Measurements from ENCODE around the gene ITPKA. TPM values are rescaled to one million over a fixed set of nuclear protein-coding genes. Genes with fewer than 3 reads are reported as not detected.

ITPKA gene
- total RNA-seq, 6 donors from 2014 or later, result 0.30 to 5.2 (median 0.95) TPM; not detected in 2

DNA sequence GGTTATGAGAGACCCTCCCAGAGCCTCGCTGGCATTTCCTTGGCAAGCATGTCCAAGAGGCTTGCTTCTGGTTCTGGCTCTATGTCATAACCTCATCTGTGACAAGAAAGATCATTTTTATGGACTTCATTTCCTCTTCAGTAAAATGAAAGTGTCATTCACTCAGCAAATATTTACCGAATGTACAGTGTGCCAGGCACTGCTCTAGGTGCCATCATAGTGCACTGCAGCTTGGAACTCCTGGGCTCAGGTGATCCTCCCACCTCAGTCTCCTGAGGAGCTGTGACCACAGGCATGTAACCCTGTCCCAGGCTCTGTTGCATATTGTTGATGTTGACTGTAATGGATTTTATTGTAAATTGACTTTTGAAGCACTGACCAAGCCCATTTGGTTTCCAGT lies 18.7 kb upstream of the ITPKA start:
- Histone ChIP-seq H3K9me3 (no peaks in the 10 kb centered on the region), H3K36me3 (peaks cover 30 to 98% (median 94%) of the 10 kb centered on the region in 4 donors), H3K27me3 (no peaks in the 10 kb centered on the region), H3K4me1 (no peaks in the 10 kb centered on the region), H3K4me3 (no peak overlapping the region), H3K27ac (no peak overlapping the region)
- no peak for DNase-seq
- TF ChIP-seq EP300 (IDR thresholded peaks at IDR 0.05) (no peak), POLR2A (IDR thresholded peaks at IDR 0.05) (no peak), POLR2AphosphoS5 (IDR thresholded peaks at IDR 0.05) (no peak)
- TF ChIP-seq, protein P1, sequence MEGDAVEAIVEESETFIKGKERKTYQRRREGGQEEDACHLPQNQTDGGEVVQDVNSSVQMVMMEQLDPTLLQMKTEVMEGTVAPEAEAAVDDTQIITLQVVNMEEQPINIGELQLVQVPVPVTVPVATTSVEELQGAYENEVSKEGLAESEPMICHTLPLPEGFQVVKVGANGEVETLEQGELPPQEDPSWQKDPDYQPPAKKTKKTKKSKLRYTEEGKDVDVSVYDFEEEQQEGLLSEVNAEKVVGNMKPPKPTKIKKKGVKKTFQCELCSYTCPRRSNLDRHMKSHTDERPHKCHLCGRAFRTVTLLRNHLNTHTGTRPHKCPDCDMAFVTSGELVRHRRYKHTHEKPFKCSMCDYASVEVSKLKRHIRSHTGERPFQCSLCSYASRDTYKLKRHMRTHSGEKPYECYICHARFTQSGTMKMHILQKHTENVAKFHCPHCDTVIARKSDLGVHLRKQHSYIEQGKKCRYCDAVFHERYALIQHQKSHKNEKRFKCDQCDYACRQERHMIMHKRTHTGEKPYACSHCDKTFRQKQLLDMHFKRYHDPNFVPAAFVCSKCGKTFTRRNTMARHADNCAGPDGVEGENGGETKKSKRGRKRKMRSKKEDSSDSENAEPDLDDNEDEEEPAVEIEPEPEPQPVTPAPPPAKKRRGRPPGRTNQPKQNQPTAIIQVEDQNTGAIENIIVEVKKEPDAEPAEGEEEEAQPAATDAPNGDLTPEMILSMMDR (IDR thresholded peaks at IDR 0.05), result no peak
- 45 to 68% methylated on average over 2 of the region's 2 CpGs for WGBS, 2 donors
- ATAC-seq (ENCODE audit: low FRiP score in 2 of 2), result no peak

DNA sequence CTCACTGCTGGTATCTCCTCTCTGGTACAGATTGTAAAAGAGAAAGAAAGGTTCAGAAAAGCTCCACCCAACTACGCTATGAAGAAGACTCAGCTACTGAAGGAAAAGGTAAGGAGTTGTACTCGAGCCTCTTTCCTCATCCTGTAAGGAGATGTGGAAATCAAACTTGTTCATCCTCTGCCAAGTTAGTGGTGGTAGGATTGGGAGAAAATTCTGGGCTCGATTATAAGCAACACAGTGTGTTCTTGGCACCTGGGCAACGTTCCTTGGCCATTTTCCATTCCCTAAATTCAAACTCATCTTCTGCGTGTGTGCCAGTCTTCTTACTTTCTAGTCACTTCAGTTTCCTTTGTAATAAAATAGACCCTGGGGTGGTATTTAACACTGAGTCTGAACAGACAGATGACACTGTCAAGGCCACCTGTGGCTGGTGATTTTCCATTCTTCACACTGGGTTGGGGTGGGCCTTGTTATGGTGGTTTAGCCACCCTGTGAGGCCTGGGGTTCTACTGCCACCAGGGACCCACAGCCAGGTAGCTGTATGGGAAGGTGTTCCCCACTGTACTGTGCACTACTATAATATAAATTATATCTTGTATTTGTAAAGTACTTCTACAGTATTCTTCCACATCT lies 17.1 kb upstream of the ITPKA start:
- no peak for DNase-seq
- TF ChIP-seq POLR2AphosphoS5 (IDR thresholded peaks at IDR 0.05) (no peak), POLR2A (IDR thresholded peaks at IDR 0.05) (no peak), EP300 (IDR thresholded peaks at IDR 0.05) (no peak)
- TF ChIP-seq, protein P1 (IDR thresholded peaks at IDR 0.05), result no peak
- Histone ChIP-seq H3K9me3 (no peaks in the 10 kb centered on the region), H3K36me3 (peaks cover 41 to 100% (median 97%) of the 10 kb centered on the region in 4 donors), H3K27ac (no peak overlapping the region), H3K27me3 (no peaks in the 10 kb centered on the region), H3K4me3 (no peak overlapping the region), H3K4me1 (no peaks in the 10 kb centered on the region)
- no peak for ATAC-seq (ENCODE audit: low FRiP score in 2 of 2)
- WGBS, 2 donors, result 86% methylated on average over 5 of the region's 5 CpGs

DNA sequence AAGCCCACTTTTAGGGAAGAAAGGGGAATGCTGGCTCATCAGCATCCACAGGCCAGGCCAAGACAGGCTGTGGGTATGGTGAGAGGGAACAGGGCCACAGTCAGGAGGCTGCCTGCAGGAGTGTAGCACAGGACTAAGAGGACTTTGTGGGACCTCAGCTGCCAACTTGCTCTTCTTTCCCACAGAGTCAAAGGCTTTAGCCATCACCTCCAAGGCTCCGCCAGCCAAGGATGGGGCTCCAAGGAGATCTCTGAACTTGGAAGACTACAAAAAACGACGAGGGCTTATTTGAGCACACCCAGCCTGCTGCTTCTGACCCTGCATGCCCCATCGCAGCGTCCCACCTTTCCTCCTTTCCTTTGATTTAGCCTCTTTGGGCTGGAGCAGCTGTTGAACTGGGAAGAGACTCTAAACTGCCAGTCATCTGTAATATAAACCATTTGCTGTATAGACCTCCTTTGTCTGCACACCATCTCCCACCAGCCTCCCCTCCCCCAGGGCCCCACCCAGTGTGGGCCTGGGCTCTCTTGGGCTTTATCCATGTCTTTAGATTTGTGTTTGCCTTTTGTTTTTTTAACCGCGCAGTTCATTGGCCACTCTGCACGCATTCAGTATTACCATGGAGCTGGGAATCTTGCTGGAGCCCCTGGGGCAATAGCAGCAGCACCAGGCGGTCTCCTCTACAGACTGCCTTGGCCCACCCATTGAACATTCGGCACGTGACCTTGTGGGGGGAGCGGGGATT lies 13.1 kb upstream of the ITPKA start:
- no peaks in the 10 kb centered on the region for H3K9me3 ChIP-seq
- peaks cover 31 to 75% (median 62%) of the 10 kb centered on the region in 4 donors for H3K36me3 ChIP-seq
- 93 to 95% methylated on average over 12 of the region's 12 CpGs for WGBS, 2 donors
- no peak for ATAC-seq (ENCODE audit: low FRiP score in 2 of 2)
- no peak overlapping the region for H3K27ac ChIP-seq
- no peaks in the 10 kb centered on the region for H3K4me1 ChIP-seq
- H3K27me3 ChIP-seq, result no peaks in the 10 kb centered on the region
- no peak for DNase-seq
- no peak overlapping the region for H3K4me3 ChIP-seq
- TF ChIP-seq EP300 (IDR thresholded peaks at IDR 0.05), result no peak
- TF ChIP-seq, protein P1 (IDR thresholded peaks at IDR 0.05), result no peak
- no peak for TF ChIP-seq POLR2A (IDR thresholded peaks at IDR 0.05)
- TF ChIP-seq POLR2AphosphoS5 (IDR thresholded peaks at IDR 0.05), result no peak

DNA sequence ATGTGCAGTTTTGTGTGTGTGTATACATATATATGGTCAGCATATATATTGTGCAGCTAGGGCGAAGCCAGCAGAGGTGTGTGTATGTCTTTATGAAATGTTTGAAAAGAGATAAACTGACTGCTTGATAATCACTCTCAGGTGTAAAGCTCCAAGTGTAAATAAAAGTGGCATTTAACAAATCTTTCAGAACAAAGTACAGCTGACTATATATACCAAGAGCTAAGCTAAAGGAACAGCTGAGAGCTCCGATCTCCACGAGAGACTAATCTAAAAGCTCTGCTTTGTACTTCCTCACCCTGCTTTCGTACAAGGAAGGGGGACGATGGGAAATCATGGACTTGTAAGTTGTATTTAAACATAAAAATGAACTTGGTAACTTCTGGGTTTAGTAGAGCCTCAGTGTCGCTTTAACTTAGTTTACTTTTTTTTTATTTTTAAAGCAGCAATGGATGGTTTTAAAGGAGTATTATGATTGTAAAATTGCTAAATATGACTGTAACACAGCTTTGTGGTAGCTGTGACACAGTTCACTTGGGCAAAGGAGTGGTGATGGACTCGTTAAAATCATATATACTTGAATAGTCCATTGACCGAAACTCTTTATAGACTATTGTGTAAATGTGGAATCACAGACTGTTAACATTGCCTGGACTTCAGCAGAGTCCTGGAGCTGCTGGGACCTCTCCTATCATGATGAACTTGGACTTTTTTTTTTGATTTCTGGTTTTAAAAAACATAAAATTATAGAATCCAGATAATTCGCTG lies 11.4 kb upstream of the ITPKA start:
- H3K9me3 ChIP-seq, result no peaks in the 10 kb centered on the region
- H3K36me3 ChIP-seq, result peaks cover 16 to 58% (median 45%) of the 10 kb centered on the region in 4 donors
- no peaks in the 10 kb centered on the region for H3K4me1 ChIP-seq
- TF ChIP-seq POLR2AphosphoS5 (IDR thresholded peaks at IDR 0.05), result no peak
- TF ChIP-seq EP300 (IDR thresholded peaks at IDR 0.05), result no peak
- no peak for TF ChIP-seq POLR2A (IDR thresholded peaks at IDR 0.05)
- TF ChIP-seq, protein P1 (IDR thresholded peaks at IDR 0.05), result no peak
- ATAC-seq (ENCODE audit: low FRiP score in 2 of 2) (no peak), DNase-seq (no peak)
- 94 to 96% methylated on average over 9 of the region's 9 CpGs for WGBS, 2 donors
- no peak overlapping the region for H3K4me3 ChIP-seq
- no peaks in the 10 kb centered on the region for H3K27me3 ChIP-seq
- H3K27ac ChIP-seq, result no peak overlapping the region

Measured in upper lobe of left lung (tissue), 6 donors.